ENCODE results near the gene HBEGF.

Gene HBEGF

GRCh38 chr5:140301136-140301535 is 45.3 kb downstream of the HBEGF start:
- no peak for DNase-seq

- DNase-seq: no peak
Measured at GRCh38 chr5:140299056-140299455, 47.3 kb downstream of the HBEGF start.

- DNase-seq: no peak
Measured at GRCh38 chr5:140298183-140298601, 48.2 kb downstream of the HBEGF start.

- DNase-seq: no peak
Measured at GRCh38 chr5:140297283-140297682, 49.1 kb downstream of the HBEGF start.

- DNase-seq: no peak
Measured at GRCh38 chr5:140296289-140296688, 50.1 kb downstream of the HBEGF start.

- no peak for DNase-seq
Measured at GRCh38 chr5:140295414-140295813, 51.0 kb downstream of the HBEGF start.

GRCh38 chr5:140294753-140295152 is 51.6 kb downstream of the HBEGF start:
- no peak for DNase-seq

GRCh38 chr5:140293849-140294100 is 52.6 kb downstream of the HBEGF start:
- no peak for DNase-seq

- DNase-seq: no peak
Measured at GRCh38 chr5:140293091-140293848, 53.1 kb downstream of the HBEGF start.

GRCh38 chr5:140292212-140293036 is 54.0 kb downstream of the HBEGF start:
- DNase-seq: no peak

GRCh38 chr5:140287801-140288521 is 58.4 kb downstream of the HBEGF start:
- DNase-seq: no peak

- DNase-seq: no peak
Measured at GRCh38 chr5:140286424-140286823, 60.0 kb downstream of the HBEGF start.

GRCh38 chr5:140284013-140284412 is 62.4 kb downstream of the HBEGF start:
- no peak for DNase-seq

Measured in DMS79 (cell line).